Measurements from ENCODE around the gene APBB2.

Gene APBB2

GRCh38 chr4:40881096-40881495 lies 333.2 kb downstream of the APBB2 start:
- DNase-seq: no peak

GRCh38 chr4:40878548-40879055 lies 335.7 kb downstream of the APBB2 start:
- DNase-seq: no peak

- no peak for DNase-seq
Measured at GRCh38 chr4:40877081-40877480, 337.3 kb downstream of the APBB2 start.

GRCh38 chr4:40875507-40876150 lies 338.7 kb downstream of the APBB2 start:
- no peak for DNase-seq

- no peak for DNase-seq
Measured at GRCh38 chr4:40874901-40875300, 339.4 kb downstream of the APBB2 start.

- DNase-seq: no peak
Measured at GRCh38 chr4:40874331-40874730, 340.0 kb downstream of the APBB2 start.

- no peak for DNase-seq
Measured at GRCh38 chr4:40871695-40872250, 342.6 kb downstream of the APBB2 start.

GRCh38 chr4:40870150-40870549 lies 344.2 kb downstream of the APBB2 start:
- no peak for DNase-seq

- no peak for DNase-seq
Measured at GRCh38 chr4:40865696-40866095, 348.6 kb downstream of the APBB2 start.

GRCh38 chr4:40864531-40864930 lies 349.8 kb downstream of the APBB2 start:
- DNase-seq: no peak

- DNase-seq: no peak
Measured at GRCh38 chr4:40858962-40859361, 355.4 kb downstream of the APBB2 start.

- DNase-seq: no peak
Measured at GRCh38 chr4:40857956-40858355, 356.4 kb downstream of the APBB2 start.

- DNase-seq: no peak
Measured at GRCh38 chr4:40856840-40857362, 357.4 kb downstream of the APBB2 start.

- no peak for DNase-seq
Measured at GRCh38 chr4:40856277-40856839, 358.0 kb downstream of the APBB2 start.

GRCh38 chr4:40850496-40850895 lies 363.8 kb downstream of the APBB2 start:
- DNase-seq: no peak

GRCh38 chr4:40848940-40849339 lies 365.4 kb downstream of the APBB2 start:
- DNase-seq: no peak

GRCh38 chr4:40848251-40848650 lies 366.1 kb downstream of the APBB2 start:
- DNase-seq: peak; percentile 42

GRCh38 chr4:40846532-40846931 lies 367.8 kb downstream of the APBB2 start:
- no peak for DNase-seq

- no peak for DNase-seq
Measured at GRCh38 chr4:40845154-40845835, 369.0 kb downstream of the APBB2 start.

GRCh38 chr4:40844261-40844660 lies 370.1 kb downstream of the APBB2 start:
- DNase-seq: no peak

GRCh38 chr4:40843696-40844095 lies 370.6 kb downstream of the APBB2 start:
- DNase-seq: no peak

GRCh38 chr4:40842725-40843423 lies 371.5 kb downstream of the APBB2 start:
- no peak for DNase-seq

- no peak for DNase-seq
Measured at GRCh38 chr4:40842318-40842717, 372.0 kb downstream of the APBB2 start.
